KOPT-K1 (cell line): ENCODE data around the gene FKBP3.
"Not testable (repeated sequence)": the region's sequence is repeated elsewhere in the genome, so short reads cannot be mapped to it uniquely, and the experiment has no call there.

ENCODE experiments used
- H3K27ac ChIP-seq: fragments of 200-600 bp; sonication (generic); 2 replicates; pipeline ENCODE4 v1.5.1; 2016; ENCODE audit warnings: antibody characterized with exemption, mild to moderate bottlenecking, low read depth, low read length; ENCODE audit not compliant: poor library complexity, severe bottlenecking
- H3K36me3 ChIP-seq: fragments of 200-600 bp; sonication (generic); 2 replicates; pipeline ENCODE4 v1.5.1; 2017; ENCODE audit warnings: antibody characterized with exemption, mild to moderate bottlenecking, low read length, moderate library complexity; ENCODE audit not compliant: insufficient read depth
- H3K9me3 ChIP-seq: fragments of 200-600 bp; sonication (generic); 2 replicates; pipeline ENCODE4 v1.5.1; 2017; ENCODE audit warnings: antibody characterized with exemption, low read length, mild to moderate bottlenecking; ENCODE audit not compliant: insufficient read depth, poor library complexity, severe bottlenecking

The FKBP3 gene

GRCh38 chr14:45083976-45084722, 50.1 kb downstream of the FKBP3 start, which contains the start of gene PRPF39:
Gene PRPF39, plus strand, starts transcription at chr14:45084116. Its CDS starts 11,124 bp downstream, at chr14:45095240.
- H3K27ac ChIP-seq = peak within 1 kb of the TSS; percentile 79
- peaks cover 11% of the 10 kb centered on the region; the same call in 1 of the 2 replicates for H3K36me3 ChIP-seq
- H3K9me3 ChIP-seq = no peaks in the 10 kb centered on the region

GRCh38 chr14:45083617-45083975, 50.7 kb downstream of the FKBP3 start:
- H3K9me3 ChIP-seq = no peaks in the 10 kb centered on the region
- peak overlapping the region; percentile 79 for H3K27ac ChIP-seq
- peaks cover 11% of the 10 kb centered on the region; the same call in 1 of the 2 replicates for H3K36me3 ChIP-seq

GRCh38 chr14:45082420-45082819, 51.9 kb downstream of the FKBP3 start:
- H3K27ac ChIP-seq = no peak overlapping the region
- H3K9me3 ChIP-seq = no peaks in the 10 kb centered on the region
- H3K36me3 ChIP-seq = peaks cover 11% of the 10 kb centered on the region; the same call in 1 of the 2 replicates

DNA sequence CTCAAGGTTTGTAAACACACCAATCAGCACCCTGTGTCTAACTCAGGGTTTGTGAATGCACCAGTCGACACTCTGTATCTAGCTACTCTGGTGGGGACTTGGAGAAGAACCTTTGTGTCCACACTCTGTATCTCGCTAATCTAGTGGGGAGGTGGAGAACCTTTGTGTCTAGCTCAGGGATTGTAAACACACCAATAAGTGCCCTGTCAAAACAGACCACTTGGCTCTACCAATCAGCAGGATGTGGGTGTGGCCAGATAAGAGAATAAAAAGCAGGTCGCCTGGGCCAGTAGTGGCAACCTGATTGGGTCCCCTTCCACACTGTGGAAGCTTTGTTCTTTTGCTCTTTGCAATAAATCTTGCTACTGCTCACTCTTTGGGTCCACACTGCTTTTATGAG, 53.2 kb downstream of the FKBP3 start:
- not testable (repeated sequence) for H3K9me3 ChIP-seq, H3K27ac ChIP-seq, H3K36me3 ChIP-seq

DNA sequence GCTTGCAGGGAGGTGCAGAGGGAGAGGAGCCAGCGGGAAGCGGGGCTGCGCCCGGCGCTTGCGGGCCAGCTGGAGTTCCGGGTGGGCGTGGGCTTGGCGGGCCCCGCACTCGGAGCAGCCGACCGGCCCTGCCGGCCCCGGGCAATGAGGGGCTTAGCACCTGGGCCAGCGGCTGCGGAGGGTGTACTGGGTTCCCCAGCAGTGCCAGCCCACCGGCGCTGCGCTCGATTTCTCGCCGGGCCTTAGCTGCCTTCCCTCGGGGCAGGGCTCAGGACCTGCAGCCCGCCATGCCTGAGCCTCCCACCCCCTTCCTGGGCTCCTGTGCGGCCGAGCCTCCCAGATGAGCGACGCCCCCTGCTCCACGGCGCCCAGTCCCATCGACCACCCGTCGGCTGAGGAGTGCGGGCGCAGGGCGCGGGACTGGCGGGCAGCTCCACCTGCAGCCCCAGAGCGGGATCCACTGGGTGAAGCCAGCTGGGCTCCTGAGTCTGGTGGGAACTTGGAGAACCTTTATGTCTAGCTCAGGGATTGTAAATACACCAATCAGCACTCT, 53.8 kb downstream of the FKBP3 start:
- H3K36me3 ChIP-seq, H3K27ac ChIP-seq, H3K9me3 ChIP-seq: not testable (repeated sequence)

- no peak overlapping the region for H3K27ac ChIP-seq
- H3K9me3 ChIP-seq = no peaks in the 10 kb centered on the region
- no peaks in the 10 kb centered on the region for H3K36me3 ChIP-seq
Measured at GRCh38 chr14:45078323-45078722, 56.0 kb downstream of the FKBP3 start.

GRCh38 chr14:45073231-45073879, 60.9 kb downstream of the FKBP3 start:
- Histone ChIP-seq H3K27ac (no peak overlapping the region), H3K9me3 (no peaks in the 10 kb centered on the region), H3K36me3 (no peaks in the 10 kb centered on the region)

- no peak overlapping the region for H3K27ac ChIP-seq
- no peaks in the 10 kb centered on the region for H3K9me3 ChIP-seq
- H3K36me3 ChIP-seq = no peaks in the 10 kb centered on the region
Measured at GRCh38 chr14:45072126-45072525, 62.2 kb downstream of the FKBP3 start.

DNA sequence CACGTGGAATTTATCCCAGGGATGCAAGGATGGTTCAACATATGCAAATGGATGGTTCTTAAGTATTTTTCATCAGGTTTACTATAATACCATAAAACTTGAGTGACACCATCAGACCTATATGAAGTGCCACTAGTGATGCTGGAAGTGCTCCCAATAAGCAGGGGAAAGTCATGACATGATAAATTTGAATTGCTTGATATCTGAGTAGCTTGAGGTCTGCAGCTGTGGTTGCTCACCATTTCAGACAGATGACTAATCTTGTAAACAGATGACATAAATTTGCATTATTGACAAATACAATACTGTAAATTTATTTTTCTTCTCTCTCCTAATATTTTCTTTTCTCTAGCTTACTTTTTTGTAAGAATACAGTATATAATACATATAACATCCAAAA, 64.1 kb downstream of the FKBP3 start:
- H3K36me3 ChIP-seq = no peaks in the 10 kb centered on the region
- H3K27ac ChIP-seq = no peak overlapping the region
- no peaks in the 10 kb centered on the region for H3K9me3 ChIP-seq

DNA sequence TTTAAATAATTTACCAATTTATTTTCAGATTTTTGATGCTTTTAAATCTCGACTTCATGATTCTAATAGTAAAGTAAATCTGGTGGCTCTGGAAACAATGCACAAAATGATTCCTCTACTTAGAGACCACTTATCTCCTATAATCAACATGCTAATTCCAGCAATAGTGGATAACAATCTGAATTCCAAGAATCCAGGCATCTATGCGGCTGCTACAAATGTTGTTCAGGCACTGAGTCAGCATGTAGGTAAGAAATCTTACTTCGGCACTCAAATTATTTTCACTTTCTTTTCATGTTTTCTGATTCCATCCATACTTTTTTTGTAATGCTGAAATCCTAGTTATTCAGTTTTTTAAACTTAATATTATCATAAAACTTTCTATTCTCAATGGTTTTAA, 65.9 kb downstream of the FKBP3 start:
- Histone ChIP-seq H3K36me3 (no peaks in the 10 kb centered on the region), H3K9me3 (no peaks in the 10 kb centered on the region), H3K27ac (no peak overlapping the region)

- no peaks in the 10 kb centered on the region for H3K9me3 ChIP-seq
- H3K36me3 ChIP-seq = no peaks in the 10 kb centered on the region
- no peak overlapping the region for H3K27ac ChIP-seq
Measured at GRCh38 chr14:45066667-45067066, 67.6 kb downstream of the FKBP3 start.

DNA sequence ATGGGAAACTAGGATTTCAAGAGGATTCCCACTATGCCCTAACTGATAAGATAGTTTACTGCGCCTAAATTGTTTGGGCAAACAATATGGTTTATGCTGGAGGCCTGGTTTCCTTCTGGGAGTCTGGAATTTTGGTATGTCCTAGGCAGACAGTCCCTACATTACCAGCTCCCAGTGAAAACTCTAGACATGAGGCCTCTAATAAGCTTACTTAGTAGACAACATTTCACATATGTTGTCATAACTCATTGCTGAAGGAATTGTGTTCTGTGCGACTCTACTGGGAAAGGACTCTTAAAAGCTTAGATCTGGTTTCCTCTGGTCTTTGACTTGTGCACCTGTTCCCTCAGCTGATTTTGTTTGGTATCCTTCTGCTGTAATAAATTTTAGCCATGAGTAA, 68.3 kb downstream of the FKBP3 start:
- H3K9me3 ChIP-seq = no peaks in the 10 kb centered on the region
- H3K27ac ChIP-seq = no peak overlapping the region
- no peaks in the 10 kb centered on the region for H3K36me3 ChIP-seq
